H1 (cell line): ENCODE data around the gene GRIK4. TPM values are rescaled to one million over a fixed set of nuclear protein-coding genes. Genes with fewer than 3 reads are reported as not detected.
A peak's percentile ranks its signal among the peaks of the same experiment; 100 is the strongest.

Experiments used
- CTCF ChIA-PET: fragments of 300-600 bp; sonication (Branson Sonifier 250); formaldehyde crosslinking; loops from one replicate; lab custom pipeline; 2021; ENCODE audit not compliant: partially characterized antibody; lab: Charles Lee
- POLR2A ChIA-PET: fragments of 300-600 bp; sonication (Branson Sonifier 250); formaldehyde crosslinking; loops from one replicate; lab custom pipeline; 2021; ENCODE audit warnings: inconsistent platforms; ENCODE audit not compliant: partially characterized antibody; lab: Charles Lee
- DNase-seq, 2 experiments: peaks; one replicate each; pipeline versions ENCODE4 v3.0.0 to v3.0.0-alpha.2; 2010 to 2022; ENCODE audit warnings: low spot score in 2 of 2, low read depth in 1 of 2, mixed read lengths in 1 of 2
- FAIRE-seq: peaks from 2 replicates; lab custom pipeline; 2011; peaks lifted over from hg19 to GRCh38; lab: Jason Lieb, UNC
- H2AFZ ChIP-seq: 2 replicates; pipeline ENCODE4 v1.8.1; 2012; ENCODE audit warnings: low read length, inconsistent platforms
- H2AK5ac ChIP-seq: 2 replicates; pipeline ENCODE4 v1.6.1; 2013; ENCODE audit warnings: low read depth, low read length
- H2BK120ac ChIP-seq: replicated peaks from 2 replicates; pipeline ENCODE3; 2013; ENCODE audit warnings: low read depth, low read length, inconsistent platforms
- H2BK12ac ChIP-seq: 2 replicates; pipeline ENCODE4 v1.6.1; 2013; ENCODE audit warnings: low read depth, low read length
- H2BK15ac ChIP-seq: 2 replicates; pipeline ENCODE4 v1.6.1; 2013; ENCODE audit warnings: low read length
- H2BK20ac ChIP-seq: 2 replicates; pipeline ENCODE4 v1.6.1; 2013; ENCODE audit warnings: low read length
- H2BK5ac ChIP-seq: 2 replicates; pipeline ENCODE4 v1.6.1; 2013; ENCODE audit warnings: low read depth, low read length
- H3K14ac ChIP-seq: 2 replicates; pipeline ENCODE4 v1.6.1; 2013; ENCODE audit warnings: inconsistent platforms; ENCODE audit not compliant: insufficient read length
- H3K18ac ChIP-seq: 2 replicates; pipeline ENCODE4 v1.6.1; 2013; ENCODE audit warnings: low read length; ENCODE audit errors: extremely low read depth
- H3K23ac ChIP-seq: 2 replicates; pipeline ENCODE4 v1.6.1; 2013; ENCODE audit warnings: inconsistent platforms; ENCODE audit not compliant: insufficient read length
- H3K23me2 ChIP-seq: 2 replicates; pipeline ENCODE4 v1.6.1; 2013; ENCODE audit warnings: low read depth, low read length
- H3K27ac ChIP-seq: 2 replicates; pipeline ENCODE4 v1.6.1; 2011; ENCODE audit warnings: low read depth, low read length, inconsistent platforms
- H3K27me3 ChIP-seq, 4 experiments: replicated peaks in 1 of 4; 1 replicate in 1 of 4; 2 replicates in 3 of 4; pipeline versions ENCODE4 v1.6.1 to v1.8.1; 2011 to 2013; ENCODE audit warnings: low read length in 3 of 4, mild to moderate bottlenecking in 3 of 4, inconsistent platforms in 2 of 4, mixed read lengths in 2 of 4, moderate library complexity in 1 of 4; ENCODE audit not compliant: control insufficient read depth in 3 of 4, insufficient read depth in 3 of 4; ENCODE audit errors: extremely low read depth in 1 of 4
- H3K36me3 ChIP-seq, 4 experiments: 2 replicates each; pipeline versions ENCODE4 v1.6.1 to v1.8.1; 2011 to 2013; ENCODE audit warnings: mild to moderate bottlenecking in 4 of 4, low read length in 3 of 4, moderate library complexity in 2 of 4, control low read depth in 1 of 4, inconsistent platforms in 1 of 4; ENCODE audit not compliant: insufficient read depth in 4 of 4, control insufficient read depth in 2 of 4
- H3K4ac ChIP-seq: replicated peaks from 2 replicates; pipeline ENCODE3; 2013; ENCODE audit warnings: low read length, low read depth, mixed read lengths, inconsistent platforms; ENCODE audit not compliant: insufficient read length
- H3K4me1 ChIP-seq, 4 experiments: replicated peaks in 1 of 4; 1 replicate in 1 of 4; 2 replicates in 3 of 4; pipeline versions ENCODE4 v1.6.1 to v1.8.1; 2011 to 2013; ENCODE audit warnings: low read length in 3 of 4, inconsistent platforms in 2 of 4, mixed read lengths in 1 of 4; ENCODE audit not compliant: insufficient read depth in 4 of 4, control insufficient read depth in 3 of 4
- H3K4me2 ChIP-seq, 2 experiments: 2 replicates each; pipeline versions ENCODE4 v1.6.1 to v1.8.1; 2011 to 2013; ENCODE audit warnings: low read depth in 2 of 2, low read length in 2 of 2, control low read depth in 1 of 2, inconsistent platforms in 1 of 2, mild to moderate bottlenecking in 1 of 2; ENCODE audit not compliant: insufficient read depth in 1 of 2
- H3K4me3 ChIP-seq, 4 experiments: fragments of 200-600, 300-600 bp in 1 of 4; sonication (generic), shearing (Covaris generic), sonication (Bioruptor Twin) in 1 of 4; 2 replicates each; pipeline versions ENCODE4 v1.5.1 to v1.8.1; 2011 to 2016; ENCODE audit warnings: low read length in 4 of 4, low read depth in 3 of 4, control low read depth in 2 of 4, inconsistent platforms in 2 of 4, mild to moderate bottlenecking in 2 of 4, mixed read lengths in 1 of 4, moderate library complexity in 1 of 4; ENCODE audit not compliant: insufficient read depth in 2 of 4; ENCODE audit errors: extremely low read depth in 1 of 4
- H3K56ac ChIP-seq: replicated peaks from 2 replicates; pipeline ENCODE3; 2013; ENCODE audit warnings: low read depth, mild to moderate bottlenecking, mixed read lengths, low read length, inconsistent platforms; ENCODE audit not compliant: insufficient read length
- H3K79me1 ChIP-seq: 2 replicates; pipeline ENCODE4 v1.6.1; 2013; ENCODE audit warnings: low read depth, low read length, control low read depth
- H3K79me2 ChIP-seq, 2 experiments: 2 replicates each; pipeline versions ENCODE4 v1.6.1 to v1.8.1; 2012 to 2013; ENCODE audit warnings: low read length in 2 of 2, mild to moderate bottlenecking in 2 of 2, inconsistent platforms in 1 of 2; ENCODE audit not compliant: insufficient read depth in 2 of 2, control insufficient read depth in 1 of 2
- H3K9ac ChIP-seq, 4 experiments: replicated peaks in 1 of 4; 1 replicate in 1 of 4; 2 replicates in 3 of 4; pipeline versions ENCODE4 v1.6.1 to v1.8.1; 2011 to 2013; ENCODE audit warnings: low read depth in 3 of 4, low read length in 3 of 4, control low read depth in 2 of 4, mild to moderate bottlenecking in 2 of 4, moderate library complexity in 2 of 4, inconsistent platforms in 1 of 4; ENCODE audit errors: extremely low read depth in 1 of 4
- H3K9me3 ChIP-seq, 2 experiments: 2 replicates each; pipeline versions ENCODE4 v1.6.1 to v1.8.1; 2012 to 2013; ENCODE audit warnings: mild to moderate bottlenecking in 2 of 2, moderate library complexity in 2 of 2, control low read depth in 1 of 2, inconsistent platforms in 1 of 2, low read depth in 1 of 2, low read length in 1 of 2, mixed read lengths in 1 of 2; ENCODE audit not compliant: insufficient read depth in 2 of 2
- H4K20me1 ChIP-seq, 2 experiments: replicated peaks in 1 of 2; 2 replicates each; pipeline versions ENCODE3 to v1.8.1; 2011 to 2013; ENCODE audit warnings: inconsistent platforms in 2 of 2, low read length in 2 of 2, mild to moderate bottlenecking in 1 of 2; ENCODE audit not compliant: insufficient read depth in 2 of 2, control insufficient read depth in 1 of 2
- H4K5ac ChIP-seq: 2 replicates; pipeline ENCODE4 v1.6.1; 2013; ENCODE audit warnings: low read length, low read depth, mixed read lengths, inconsistent platforms; ENCODE audit not compliant: insufficient read length
- H4K8ac ChIP-seq: 2 replicates; pipeline ENCODE4 v1.8.0; 2013; ENCODE audit warnings: mild to moderate bottlenecking, moderate library complexity, low read length, inconsistent platforms; ENCODE audit not compliant: insufficient read depth; ENCODE audit errors: extremely low read depth
- H4K91ac ChIP-seq: replicated peaks from 2 replicates; pipeline ENCODE3; 2013; ENCODE audit warnings: low read length, mixed read lengths, inconsistent platforms; ENCODE audit not compliant: insufficient read length
- ATF2 ChIP-seq: IDR thresholded peaks from 2 replicates; pipeline ENCODE4 v1.6.1; 2012; ENCODE audit warnings: low read length, inconsistent platforms
- BRCA1 ChIP-seq: IDR thresholded peaks from 2 replicates; pipeline ENCODE4 v1.6.1; 2012; ENCODE audit warnings: low read depth, low read length, improper control_type of control experiment
- CTBP2 ChIP-seq: IDR thresholded peaks from 2 replicates; pipeline ENCODE4 v1.7.0; 2011; ENCODE audit warnings: borderline replicate concordance, mild to moderate bottlenecking, moderate library complexity, mixed read lengths, low read length; ENCODE audit not compliant: insufficient read depth, insufficient read length
- GTF2F1 ChIP-seq: IDR thresholded peaks from 2 replicates; pipeline ENCODE4 v1.6.1; 2012; ENCODE audit warnings: low read depth, low read length, improper control_type of control experiment, borderline replicate concordance
- POLR2AphosphoS5 ChIP-seq: IDR thresholded peaks from 2 replicates; pipeline ENCODE4 v1.6.1; 2011; ENCODE audit warnings: low read depth, low read length
- SP2 ChIP-seq: IDR thresholded peaks from 2 replicates; pipeline ENCODE4 v1.6.1; 2012; ENCODE audit warnings: mild to moderate bottlenecking, low read length, inconsistent platforms
- TAF1 ChIP-seq: IDR thresholded peaks from 2 replicates; pipeline ENCODE4 v1.6.1; 2011; ENCODE audit warnings: mild to moderate bottlenecking, low read depth, low read length
- ZNF274 ChIP-seq: IDR thresholded peaks from 2 replicates; pipeline ENCODE4 v1.7.0; 2012; ENCODE audit warnings: low read length, borderline replicate concordance; ENCODE audit errors: extremely low read depth
- WGBS, 2 experiments: shearing (Covaris generic) in 1 of 2; methylation state at CpG; one replicate each; pipeline versions ENCODE4 v1.1.6 to v1.1.7; 2013 to 2015; ENCODE audit warnings: low lambda C conversion rate in 2 of 2, mixed read lengths in 2 of 2, inconsistent platforms in 1 of 2, low coverage in 1 of 2, missing lambda C conversion rate in 1 of 2; ENCODE audit not compliant: insufficient replicate concordance in 2 of 2, insufficient coverage in 1 of 2, insufficient read length in 1 of 2; ENCODE audit errors: extremely low coverage in 1 of 2, missing lambda C conversion rate in 1 of 2; 5-methylcytosine and 5-hydroxymethylcytosine counted together
- polyA plus RNA-seq, 7 experiments: library from polyadenylated mRNA; depleted of rRNA in 3 of 7; stranded (reverse) in 5 of 7; unstranded in 2 of 7; fragments of >200 nt in 5 of 7; fragments of 200-250 nt in 2 of 7; gene quantifications; 1 replicate in 5 of 7; 2 replicates in 1 of 7; 4 replicates in 1 of 7; pipeline versions ENCODE4 v1.2.1 to v1.2.3, GENCODE V29; 2011 to 2013; ENCODE audit warnings: missing spikeins in 2 of 7, mixed read lengths in 2 of 7
- total RNA-seq: library from RNA; stranded (reverse); fragmentation: NEBNext Ultra II Directional; extraction: Animal tissue kit (Norgen Biotek cat#: 25700); gene quantifications from 2 replicates; pipeline ENCODE4 v1.2.1, GENCODE V29; 2021

The GRIK4 gene
- total and polyA plus RNA-seq, 2 of the 8 experiments (the other 6 are each of a cell fraction or from before 2014, with no cell fraction given): 1.2 to 2.9 TPM

- H2BK120ac ChIP-seq: no peak overlapping the region
- H2AK5ac ChIP-seq: no peak overlapping the region
- ChIA-PET POLR2A (interaction anchor here (1.0 to 1.2 kb wide), 3 partner anchors 16 to 23 kb away, joined by 3 to 4 read pairs (median 3); no protein-coding TSS in a partner anchor), CTCF (interaction anchor here (0.6 to 12.1 kb wide), 39 partner anchors 8 to 457 kb away, joined by 3 to 218 read pairs (median 4); no protein-coding TSS in a partner anchor)
- no peaks in the 10 kb centered on the region for H3K79me1 ChIP-seq
- H3K4me1 ChIP-seq: peaks cover 11 to 24% (median 15%) of the 10 kb centered on the region in 4 experiments
- H2BK20ac ChIP-seq: peak overlapping the region; percentile 72; the same call in 1 of the 2 replicates
- peak overlapping the region; percentile 81 for H3K18ac ChIP-seq
- FAIRE-seq (peak; percentile 87), DNase-seq (peak; percentile 60 to 97)
- H3K23ac ChIP-seq: no peak overlapping the region
- peak overlapping the region; percentile 33; the same call in 1 of the 2 replicates for H2BK12ac ChIP-seq
- H3K4me3 ChIP-seq: peak overlapping the region in 1 of 4 experiments; percentile 18; a peak in 1 of 8 replicates
- H3K9ac ChIP-seq: no peak overlapping the region
- H3K56ac ChIP-seq: no peak overlapping the region
- H3K4me2 ChIP-seq: peak overlapping the region in 1 of 2 experiments; percentile 57; a peak in 2 of 4 replicates
- peak overlapping the region; percentile 89 for H2AFZ ChIP-seq
- H3K14ac ChIP-seq: no peak overlapping the region
- no peaks in the 10 kb centered on the region for H4K20me1 ChIP-seq
- no peak overlapping the region for H4K5ac ChIP-seq
- peak overlapping the region; percentile 30; the same call in 1 of the 2 replicates for H2BK5ac ChIP-seq
- H3K23me2 ChIP-seq: no peaks in the 10 kb centered on the region; the same call in 1 of the 2 replicates
- no peaks in the 10 kb centered on the region for H3K79me2 ChIP-seq
- H2BK15ac ChIP-seq: peak overlapping the region; percentile 46; the same call in 1 of the 2 replicates
- no peak overlapping the region for H4K8ac ChIP-seq
- no peaks in the 10 kb centered on the region for H3K9me3 ChIP-seq
- no peak overlapping the region for H3K27ac ChIP-seq
- no peaks in the 10 kb centered on the region; a peak in 1 of 7 replicates for H3K27me3 ChIP-seq
- peak overlapping the region; percentile 13 for H4K91ac ChIP-seq
- H3K4ac ChIP-seq: no peak overlapping the region
- H3K36me3 ChIP-seq: no peaks in the 10 kb centered on the region
- WGBS, 2 experiments: 46% methylated on average over 16 of the region's 20 CpGs; no CpG with 5 or more reads in 1 of the 2 experiments
- no peak for TF ChIP-seq TAF1
- no peak for TF ChIP-seq POLR2AphosphoS5
- TF ChIP-seq ATF2: no peak
- TF ChIP-seq SP2: no peak
- TF ChIP-seq ZNF274: no peak
- no peak for TF ChIP-seq CTBP2
- no peak for TF ChIP-seq BRCA1
- TF ChIP-seq GTF2F1: no peak
Measured at GRCh38 chr11:120952461-120953434, 441.2 kb downstream of the GRIK4 start.
